Testis (tissue), 3 donors: ENCODE measurements around the gene VWA3A. TPM values are rescaled to one million over a fixed set of nuclear protein-coding genes. Genes with fewer than 3 reads are reported as not detected.

Source experiments
- DNase-seq: peaks from one replicate; pipeline ENCODE4 v3.0.0-alpha.2; 2019
- H3K27ac ChIP-seq, 2 donors: fragments of 200-600 bp; sonication (generic); one replicate each; pipeline ENCODE4 v1.5.1; 2019
- H3K27me3 ChIP-seq: fragments of 200-600 bp; sonication (generic); one replicate; pipeline ENCODE4 v1.5.1; 2019
- H3K36me3 ChIP-seq: fragments of 200-600 bp; sonication (generic); one replicate; pipeline ENCODE4 v1.5.1; 2017; ENCODE audit warnings: low read depth; ENCODE audit errors: missing control alignments
- H3K4me1 ChIP-seq: fragments of 200-600 bp; sonication (generic); one replicate; pipeline ENCODE4 v1.5.1; 2019
- H3K4me3 ChIP-seq, 2 donors: fragments of 200-600 bp; sonication (generic); one replicate each; pipeline ENCODE4 v1.5.1; 2017 to 2019
- H3K9me3 ChIP-seq: fragments of 200-600 bp; sonication (generic); one replicate; pipeline ENCODE4 v1.5.1; 2017
- CTCF ChIP-seq, 3 experiments: fragments of 450-650 bp in 2 of 3; fragments of 200-600 bp in 1 of 3; sonication (generic) in 1 of 3; IDR thresholded peaks; one replicate each; pipeline ENCODE4 v1.5.1; 2016 to 2019; ENCODE audit warnings: antibody characterized with exemption in 3 of 3, mild to moderate bottlenecking in 2 of 3, moderate library complexity in 1 of 3
- POLR2A ChIP-seq: fragments of 450-650 bp; IDR thresholded peaks from one replicate; pipeline ENCODE4 v1.6.1; 2017; ENCODE audit warnings: antibody characterized with exemption, mild to moderate bottlenecking, moderate library complexity
- WGBS, 2 donors: methylation state at CpG; one replicate each; pipeline ENCODE4 v1.1.5; 2018; 5-methylcytosine and 5-hydroxymethylcytosine counted together
- intact Hi-C: fragments of 100-400 bp; cut with DNase I; formaldehyde crosslinking; loops from one replicate; pipeline ENCODE4 v1.15.1; 2023; ENCODE audit warnings: low total_unique reads
- polyA plus RNA-seq: library from polyadenylated mRNA; stranded (reverse); fragments of 350-450 nt; fragmentation: Illumina TruSeq; extraction: RNeasy Lipid Tissue Mini Kit (QIAGEN cat#74804); gene quantifications from one replicate; pipeline ENCODE4 v1.2.3, GENCODE V29; 2014; ENCODE audit warnings: low read depth, low replicate concordance; ENCODE audit not compliant: insufficient read depth
- total RNA-seq, 2 donors: library from RNA; depleted of rRNA; stranded (reverse); fragments of >200 nt; gene quantifications; one replicate each; pipeline ENCODE4 v1.2.3, GENCODE V29; 2016

Gene VWA3A
- total and polyA plus RNA-seq, 3 donors from 2014 or later = 5.0 to 15.8 (median 9.8) TPM

- H3K27ac ChIP-seq = no peak overlapping the region
- no peaks in the 10 kb centered on the region for H3K27me3 ChIP-seq
- no peaks in the 10 kb centered on the region for H3K36me3 ChIP-seq
- H3K9me3 ChIP-seq = no peaks in the 10 kb centered on the region
- TF ChIP-seq CTCF (IDR thresholded peaks at IDR 0.05) (no peak), POLR2A (no peak)
- intact Hi-C loops = no loop called here
- no peak for DNase-seq
- 80 to 83% methylated on average over 2 of the region's 2 CpGs for WGBS, 2 donors
- H3K4me1 ChIP-seq = no peaks in the 10 kb centered on the region
- H3K4me3 ChIP-seq = no peak overlapping the region
Measured at GRCh38 chr16:22116095-22116700, 23.9 kb downstream of the VWA3A start.

DNA sequence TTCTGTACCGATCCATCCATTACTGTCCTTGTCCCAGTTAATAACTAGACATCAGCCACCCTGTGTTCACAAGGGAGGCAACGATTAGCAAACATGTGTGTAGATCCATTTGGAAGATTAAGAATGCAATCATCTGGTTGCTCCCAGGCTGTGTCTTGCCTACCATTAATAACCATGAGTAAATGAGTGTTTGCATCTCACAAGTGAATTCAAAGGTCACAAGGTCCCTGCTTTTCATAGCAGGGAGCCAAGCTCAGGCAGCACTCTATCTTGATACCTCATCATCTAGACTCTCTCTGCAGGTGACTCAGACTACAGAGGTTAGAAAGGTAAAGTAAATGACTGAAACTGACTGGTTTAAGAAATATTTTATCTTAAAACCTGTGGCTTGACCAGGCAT, 25.3 kb downstream of the VWA3A start:
- Histone ChIP-seq H3K9me3 (no peaks in the 10 kb centered on the region), H3K4me3 (no peak overlapping the region), H3K27ac (no peak overlapping the region), H3K36me3 (no peaks in the 10 kb centered on the region), H3K4me1 (no peaks in the 10 kb centered on the region), H3K27me3 (no peaks in the 10 kb centered on the region)
- WGBS, 2 donors = 75 to 92% methylated on average over 2 of the region's 2 CpGs
- no peak for DNase-seq
- intact Hi-C loops = no loop called here
- TF ChIP-seq CTCF (IDR thresholded peaks at IDR 0.05) = no peak
- no peak for TF ChIP-seq POLR2A

GRCh38 chr16:22120440-22120839, 28.1 kb downstream of the VWA3A start:
- TF ChIP-seq POLR2A (no peak), CTCF (IDR thresholded peaks at IDR 0.05) (no peak)
- WGBS, 2 donors = 79 to 83% methylated on average over 3 of the region's 3 CpGs
- H3K27me3 ChIP-seq = no peaks in the 10 kb centered on the region
- intact Hi-C loops = no loop called here
- no peaks in the 10 kb centered on the region for H3K36me3 ChIP-seq
- no peak overlapping the region for H3K27ac ChIP-seq
- H3K4me3 ChIP-seq = no peak overlapping the region
- no peak for DNase-seq
- no peaks in the 10 kb centered on the region for H3K9me3 ChIP-seq
- H3K4me1 ChIP-seq = no peaks in the 10 kb centered on the region

GRCh38 chr16:22122239-22122638, 29.9 kb downstream of the VWA3A start:
- intact Hi-C loops = no loop called here
- no peaks in the 10 kb centered on the region for H3K4me1 ChIP-seq
- H3K27me3 ChIP-seq = no peaks in the 10 kb centered on the region
- DNase-seq = no peak
- H3K36me3 ChIP-seq = no peaks in the 10 kb centered on the region
- no peak overlapping the region for H3K4me3 ChIP-seq
- H3K27ac ChIP-seq = no peak overlapping the region
- H3K9me3 ChIP-seq = no peaks in the 10 kb centered on the region
- TF ChIP-seq POLR2A (no peak), CTCF (IDR thresholded peaks at IDR 0.05) (no peak)

DNA sequence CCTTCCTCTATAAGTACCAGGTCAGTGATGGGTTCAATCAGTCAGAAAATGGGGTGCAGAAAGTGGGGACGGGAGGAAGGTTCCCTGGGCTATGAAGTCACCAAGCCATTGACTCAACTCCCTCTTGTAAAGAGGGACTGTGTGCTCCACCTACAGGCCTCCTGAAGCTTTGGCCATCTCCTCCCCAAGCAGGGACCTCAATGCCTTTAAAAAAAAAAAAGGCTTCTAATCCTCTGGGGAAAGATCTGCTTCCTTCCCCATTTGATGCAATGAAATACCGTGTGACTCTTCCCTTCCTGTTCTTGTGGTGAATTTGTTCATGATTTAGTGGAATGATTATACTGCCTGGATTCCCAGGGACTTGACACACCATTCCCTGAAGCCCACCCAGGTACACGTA, 30.8 kb downstream of the VWA3A start:
- WGBS, 2 donors = 54 to 61% methylated on average over 3 of the region's 3 CpGs
- DNase-seq = no peak

More for the DNA sequence above, 30.8 kb downstream of the VWA3A start:
- TF ChIP-seq POLR2A (no peak), CTCF (IDR thresholded peaks at IDR 0.05) (no peak)
- Histone ChIP-seq H3K9me3 (no peaks in the 10 kb centered on the region), H3K27me3 (no peaks in the 10 kb centered on the region), H3K36me3 (no peaks in the 10 kb centered on the region), H3K27ac (no peak overlapping the region), H3K4me1 (no peaks in the 10 kb centered on the region), H3K4me3 (no peak overlapping the region)
- intact Hi-C loops = no loop called here
